Measurements from ENCODE around the gene ALDH1B1. TPM values are rescaled to one million over a fixed set of nuclear protein-coding genes. Genes with fewer than 3 reads are reported as not detected.

The ALDH1B1 gene
- 7.9 TPM for polyA plus RNA-seq (2012; ENCODE audit: insufficient read depth, insufficient read length)

GRCh38 chr9:38392235-38393127 is at the start of gene ALDH1B1:
ALDH1B1 (plus strand) TSS chr9:38392702; CDS start chr9:38395749, 3,047 bp downstream.
- no peak within 1 kb of the TSS for H3K4me3 ChIP-seq (ENCODE audit: low read length)
- no peak for DNase-seq (ENCODE audit: low read depth, low spot score)

GRCh38 chr9:38343037-38343436 is 49.5 kb upstream of the ALDH1B1 start:
- no peak for DNase-seq (ENCODE audit: low read depth, low spot score)
- no peak overlapping the region for H3K4me3 ChIP-seq (ENCODE audit: low read length)

- no peak for DNase-seq (ENCODE audit: low read depth, low spot score)
- H3K4me3 ChIP-seq (ENCODE audit: low read length), result no peak overlapping the region
These were observed 49.0 kb upstream of the ALDH1B1 start for GRCh38 chr9:38343552-38343951.

DNA sequence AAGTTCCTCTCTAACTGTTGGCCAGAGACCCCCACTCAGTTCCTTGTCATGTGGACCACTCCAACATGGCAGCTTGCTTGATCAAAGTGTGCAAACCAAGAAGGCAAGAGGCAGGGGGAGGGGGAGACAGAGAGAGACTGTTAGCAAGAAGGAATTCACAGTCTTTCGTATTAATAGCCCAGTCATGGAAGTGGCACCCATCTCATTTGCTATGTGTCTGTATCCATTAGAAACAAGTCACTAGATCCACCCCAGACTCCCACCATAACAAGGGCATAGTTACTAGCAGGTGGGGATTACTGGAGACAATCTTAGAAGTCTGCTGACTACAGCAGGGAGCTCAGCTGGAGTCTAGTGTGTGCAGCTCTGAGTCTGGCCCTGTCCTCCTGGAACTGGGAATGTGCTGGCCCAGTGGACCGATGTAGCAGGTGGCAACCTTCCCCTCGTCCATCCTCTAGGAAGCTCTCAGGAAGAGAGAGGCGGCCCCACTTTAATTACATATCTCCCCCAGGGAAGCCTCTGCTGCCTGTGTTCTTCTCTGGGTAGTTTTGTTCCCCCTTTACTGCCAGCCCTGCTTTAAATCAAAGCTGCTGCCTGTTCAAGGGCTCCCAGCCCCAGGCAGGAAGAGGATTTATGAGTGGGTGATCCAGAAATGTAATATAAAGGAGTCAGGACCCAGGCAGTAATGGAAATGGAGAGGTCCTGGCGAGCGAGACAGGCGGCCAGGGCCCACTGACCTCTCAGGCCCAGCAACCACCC is 47.8 kb upstream of the ALDH1B1 start:
- DNase-seq (ENCODE audit: low read depth, low spot score), result no peak
- no peak overlapping the region for H3K4me3 ChIP-seq (ENCODE audit: low read length)

DNA sequence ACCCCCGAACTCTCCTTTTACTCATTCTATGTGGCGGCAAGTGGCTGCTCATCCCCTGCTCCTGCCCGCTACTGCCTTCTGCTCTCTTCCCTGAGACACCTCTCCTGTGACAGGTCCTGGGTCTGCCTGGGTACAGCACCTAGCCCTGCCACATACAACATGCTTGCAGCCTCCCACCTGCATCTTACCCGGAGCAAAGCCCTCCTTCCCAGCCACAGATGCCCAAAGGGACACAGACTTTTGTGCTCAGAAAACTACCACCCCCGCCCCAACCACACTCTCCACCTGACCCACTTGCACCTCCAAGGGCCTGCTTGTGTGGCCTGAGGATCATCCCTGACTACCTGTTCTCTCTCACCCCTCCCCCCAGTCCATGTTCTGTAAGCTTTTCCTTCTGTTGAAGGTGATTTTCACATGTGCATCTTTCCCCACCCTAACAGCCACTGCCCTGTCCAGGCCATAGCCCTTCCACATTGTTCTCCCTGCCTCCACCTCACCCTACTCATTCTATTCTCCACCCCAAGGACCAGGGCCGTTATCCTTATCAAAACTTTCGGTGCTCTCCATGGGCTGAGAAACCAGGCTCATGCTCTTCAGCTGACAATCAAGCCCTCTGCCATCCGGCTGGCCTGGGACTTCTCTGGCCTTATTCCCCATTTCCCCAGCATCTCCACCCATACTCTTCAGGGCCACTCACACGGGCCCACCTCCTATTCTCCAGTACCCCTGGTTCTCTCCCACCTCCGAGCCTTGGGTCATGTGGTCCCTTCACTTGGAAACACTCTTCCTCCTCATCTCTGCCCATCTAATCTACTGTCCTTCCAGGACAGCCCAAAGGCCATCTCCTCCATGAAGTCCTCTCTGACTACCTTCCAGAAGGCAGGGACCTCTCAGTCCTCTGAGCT is 46.4 kb upstream of the ALDH1B1 start:
- DNase-seq (ENCODE audit: low read depth, low spot score), result no peak
- no peak overlapping the region for H3K4me3 ChIP-seq (ENCODE audit: low read length)

- no peak for DNase-seq (ENCODE audit: low read depth, low spot score)
- H3K4me3 ChIP-seq (ENCODE audit: low read length), result no peak overlapping the region
These were observed 45.7 kb upstream of the ALDH1B1 start for GRCh38 chr9:38346811-38347210.

DNA sequence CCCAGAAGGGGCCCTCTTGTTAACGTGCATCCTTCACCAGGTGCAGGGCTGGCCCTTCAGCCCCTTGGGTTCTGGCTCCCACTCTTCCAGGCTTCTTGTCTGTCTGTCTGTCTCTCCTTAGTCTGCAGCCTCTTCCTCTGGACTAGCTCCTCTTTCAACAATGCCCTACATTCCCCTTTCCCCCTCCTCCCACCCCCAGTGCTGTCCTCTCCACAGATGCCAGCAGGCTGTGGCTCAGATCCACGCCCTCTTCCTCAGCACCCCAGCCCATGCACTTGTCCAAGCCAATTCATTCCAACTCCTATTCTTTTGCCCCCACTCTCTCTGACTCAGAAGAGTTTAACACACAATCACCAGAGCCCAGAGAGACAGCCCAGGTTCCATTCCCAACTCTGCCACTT is 45.2 kb upstream of the ALDH1B1 start:
- no peak for DNase-seq (ENCODE audit: low read depth, low spot score)
- H3K4me3 ChIP-seq (ENCODE audit: low read length), result no peak overlapping the region

DNA sequence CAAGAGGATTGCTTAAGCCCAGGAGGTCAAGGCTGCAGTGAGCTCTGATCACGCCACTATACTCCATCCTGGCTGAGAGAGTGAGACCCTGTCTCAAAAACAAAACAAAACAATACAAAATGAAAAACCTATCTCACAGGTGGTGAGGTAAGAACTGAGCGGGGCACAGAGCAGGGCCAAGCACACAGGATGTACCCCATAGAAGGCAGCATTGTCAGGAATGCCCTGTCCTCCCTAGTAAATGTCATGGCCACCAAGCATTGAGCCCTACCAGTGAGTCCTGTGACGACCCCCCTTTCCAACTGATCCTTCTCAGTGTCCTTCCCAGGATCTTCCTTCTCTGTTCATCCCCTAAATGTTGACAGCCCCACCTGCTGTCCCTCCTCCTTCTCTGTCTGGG is 44.6 kb upstream of the ALDH1B1 start:
- DNase-seq (ENCODE audit: low read depth, low spot score), result no peak

GRCh38 chr9:38350529-38350928 is 42.0 kb upstream of the ALDH1B1 start:
- DNase-seq (ENCODE audit: low read depth, low spot score), result no peak
- no peak overlapping the region for H3K4me3 ChIP-seq (ENCODE audit: low read length)

More for the DNA sequence above, 44.6 kb upstream of the ALDH1B1 start:
- no peak overlapping the region for H3K4me3 ChIP-seq (ENCODE audit: low read length)

DNA sequence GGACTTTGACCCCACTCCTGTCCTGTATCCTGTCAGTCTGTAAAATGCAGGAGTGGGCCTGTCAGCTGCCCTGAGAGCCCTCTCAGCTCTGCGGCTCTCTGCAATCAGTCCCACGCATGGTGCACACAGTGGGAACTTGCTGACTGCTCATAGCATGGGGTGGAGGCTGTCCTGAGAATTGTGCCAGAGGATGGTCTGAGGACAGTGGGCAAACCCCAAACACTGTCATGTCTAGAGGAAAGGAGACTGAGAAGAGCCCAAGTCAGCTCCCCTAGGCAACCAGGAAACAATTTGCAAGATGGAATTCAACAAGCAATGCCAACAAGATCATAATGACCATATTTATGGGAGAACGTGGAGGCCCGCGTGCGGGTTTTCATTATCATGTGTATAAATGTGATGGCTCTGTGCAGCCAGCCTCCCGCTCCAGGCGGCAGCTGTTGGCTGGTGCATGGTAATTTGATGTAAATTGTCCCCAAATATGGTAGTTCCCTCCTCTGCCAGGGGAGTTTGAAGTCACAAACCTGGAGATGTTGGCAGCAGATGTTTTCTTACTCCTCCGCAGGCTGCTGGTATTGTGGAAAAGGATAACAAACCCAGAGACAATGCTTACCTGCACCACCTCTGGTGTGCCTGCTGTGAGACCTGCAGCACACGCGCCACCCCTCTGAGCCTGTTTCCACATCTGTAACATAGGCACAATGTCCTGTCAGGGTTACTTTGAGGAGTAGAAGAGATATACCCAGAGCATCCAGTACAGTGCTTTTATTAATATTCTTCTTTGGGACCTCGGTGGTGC is 39.8 kb upstream of the ALDH1B1 start:
- no peak overlapping the region for H3K4me3 ChIP-seq (ENCODE audit: low read length)
- no peak for DNase-seq (ENCODE audit: low read depth, low spot score)

- no peak for DNase-seq (ENCODE audit: low read depth, low spot score)
- no peak overlapping the region for H3K4me3 ChIP-seq (ENCODE audit: low read length)
These were observed 37.4 kb upstream of the ALDH1B1 start for GRCh38 chr9:38355115-38355514.

GRCh38 chr9:38355517-38356120 is 36.9 kb upstream of the ALDH1B1 start:
- no peak overlapping the region for H3K4me3 ChIP-seq (ENCODE audit: low read length)
- DNase-seq (ENCODE audit: low read depth, low spot score), result no peak

DNA sequence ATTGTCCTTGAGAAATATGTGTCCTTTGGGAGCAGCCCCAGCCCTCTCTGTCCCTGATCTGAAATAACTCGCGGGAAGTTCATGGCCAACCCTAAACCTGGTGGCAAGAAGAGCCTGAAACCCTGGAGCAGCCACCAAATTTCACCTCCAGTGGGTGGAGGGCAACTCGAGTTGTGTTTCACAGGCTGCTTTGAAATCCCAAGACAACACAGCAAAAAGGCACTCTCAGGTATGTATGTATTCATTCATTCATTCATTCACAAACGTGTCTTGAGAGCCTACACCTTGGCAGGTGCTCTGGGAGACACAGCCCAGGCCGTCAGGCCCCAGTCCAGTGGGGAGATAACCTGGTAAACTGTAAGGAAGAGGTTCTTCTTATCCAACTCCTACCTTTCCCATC is 35.7 kb upstream of the ALDH1B1 start:
- DNase-seq (ENCODE audit: low read depth, low spot score), result no peak
- H3K4me3 ChIP-seq (ENCODE audit: low read length), result no peak overlapping the region

GRCh38 chr9:38357350-38358114 is 35.0 kb upstream of the ALDH1B1 start:
- H3K4me3 ChIP-seq (ENCODE audit: low read length), result no peak overlapping the region
- DNase-seq (ENCODE audit: low read depth, low spot score), result no peak

GRCh38 chr9:38358390-38359296 is 33.9 kb upstream of the ALDH1B1 start:
- no peak for DNase-seq (ENCODE audit: low read depth, low spot score)
- no peak overlapping the region for H3K4me3 ChIP-seq (ENCODE audit: low read length)

- no peak for DNase-seq (ENCODE audit: low read depth, low spot score)
- no peak overlapping the region for H3K4me3 ChIP-seq (ENCODE audit: low read length)
These were observed 33.2 kb upstream of the ALDH1B1 start for GRCh38 chr9:38359297-38359653.

All from Jurkat, Clone E6-1 (cell line).